GM19351 (cell line): ENCODE results near the gene TSPAN9.

Source experiments
- ATAC-seq: cut with Tn5 transposase; IDR thresholded peaks from one replicate; pipeline ENCODE4 v1.9.1; 2021; ENCODE audit warnings: mild to moderate bottlenecking, moderate library complexity; ENCODE audit not compliant: unreplicated experiment

Gene TSPAN9, protein sequence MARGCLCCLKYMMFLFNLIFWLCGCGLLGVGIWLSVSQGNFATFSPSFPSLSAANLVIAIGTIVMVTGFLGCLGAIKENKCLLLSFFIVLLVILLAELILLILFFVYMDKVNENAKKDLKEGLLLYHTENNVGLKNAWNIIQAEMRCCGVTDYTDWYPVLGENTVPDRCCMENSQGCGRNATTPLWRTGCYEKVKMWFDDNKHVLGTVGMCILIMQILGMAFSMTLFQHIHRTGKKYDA

DNA sequence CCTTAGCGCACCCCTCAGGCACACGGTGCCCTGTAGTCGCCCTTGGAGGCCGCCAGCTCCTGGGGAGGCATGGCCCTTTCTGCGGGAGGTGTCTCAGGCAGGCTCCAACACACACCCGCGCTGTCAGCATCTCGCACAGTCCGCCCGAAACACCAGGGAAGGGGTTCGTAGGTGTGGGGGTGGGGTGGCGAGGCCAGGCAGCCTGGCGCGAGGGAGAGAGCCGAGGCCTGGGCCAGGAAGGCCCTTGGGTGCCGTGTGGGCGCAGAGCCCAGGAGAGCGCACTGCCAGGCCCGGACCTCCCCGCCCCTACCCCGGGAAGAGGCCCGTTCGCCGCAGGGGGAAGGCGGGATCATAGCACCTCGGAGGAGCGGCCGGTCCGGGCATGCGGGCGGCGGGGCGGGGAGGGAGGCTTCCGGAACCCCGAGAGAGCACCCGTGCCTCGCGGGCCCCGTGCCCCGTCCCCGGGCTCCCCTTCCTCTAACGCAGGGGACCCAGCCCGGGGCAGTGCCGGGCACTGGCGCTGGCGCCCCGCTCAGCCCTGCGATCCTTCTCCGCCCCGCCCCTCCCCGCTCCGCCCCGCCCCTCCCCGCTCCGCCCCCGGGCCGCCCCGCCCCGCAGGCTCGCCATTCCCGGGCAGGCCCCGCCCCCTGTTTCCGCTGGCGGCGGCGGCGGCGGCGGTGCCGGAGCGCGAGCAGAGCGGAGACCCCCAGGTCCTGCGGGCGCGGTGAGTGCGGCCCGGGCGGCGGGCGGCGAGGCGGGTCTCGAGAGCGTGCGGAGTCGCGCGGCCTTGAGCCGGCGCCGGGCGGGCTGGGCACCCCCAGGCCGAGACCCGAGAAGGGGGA lies at the start of gene TSPAN9:
Gene TSPAN9, plus strand, starts transcription at position 650 of the 842 bp plus-strand sequence. CDS start 123,815 bp downstream, outside the sequence.
- ATAC-seq: peak; percentile 57

GRCh38 chr12:3028108-3028507 lies 49.1 kb upstream of the TSPAN9 start:
- ATAC-seq: no peak

DNA sequence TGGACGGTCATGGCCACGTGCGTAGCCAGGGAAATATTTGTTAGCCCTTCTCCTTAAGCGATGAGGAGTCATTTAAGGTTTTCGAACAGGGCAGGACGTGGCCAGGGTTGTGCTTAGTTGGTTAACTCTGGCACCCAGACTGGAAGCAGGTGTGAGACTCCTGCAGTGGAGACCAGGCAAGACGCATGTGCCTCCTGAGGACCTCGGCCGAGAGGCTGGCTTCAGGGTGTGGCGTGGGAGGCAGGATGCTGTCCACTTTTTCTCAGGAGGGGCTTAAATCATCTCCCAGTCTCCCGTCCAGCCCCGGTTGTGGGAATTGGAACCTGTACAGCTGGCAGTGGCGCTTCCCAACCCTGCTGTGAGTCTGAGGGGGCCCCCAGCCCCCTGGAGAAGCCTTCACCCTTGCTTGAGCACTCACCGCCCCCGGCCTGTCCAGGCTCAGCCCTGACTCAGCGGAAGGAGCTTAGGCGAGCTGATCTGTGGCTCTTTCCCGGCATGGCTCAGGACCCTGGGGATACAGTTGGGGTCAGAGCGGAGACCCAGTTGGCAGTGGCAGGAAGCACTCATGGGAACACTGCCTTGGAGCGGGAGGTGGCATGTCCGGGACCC lies 46.3 kb upstream of the TSPAN9 start:
- ATAC-seq: no peak

DNA sequence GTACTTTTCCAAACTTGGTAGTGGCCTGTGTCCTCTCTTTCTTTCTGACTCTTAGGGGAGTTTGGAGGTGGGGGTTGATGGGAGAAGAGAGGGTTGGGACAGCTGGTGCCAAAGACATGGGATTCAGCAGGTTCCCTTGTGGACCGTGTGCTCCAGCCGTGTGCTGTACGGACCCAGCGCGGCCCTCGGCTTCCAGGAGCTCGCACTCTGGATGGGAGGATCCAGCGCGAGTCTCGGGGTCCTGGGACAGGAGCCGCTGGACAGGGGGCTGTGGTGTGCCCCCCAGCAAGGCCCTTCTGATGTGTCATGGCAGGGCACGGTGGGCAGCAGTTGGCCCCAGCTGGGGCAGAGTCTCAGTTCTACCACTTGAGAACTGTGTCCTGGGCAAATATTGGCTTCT lies 45.0 kb upstream of the TSPAN9 start:
- ATAC-seq: no peak

DNA sequence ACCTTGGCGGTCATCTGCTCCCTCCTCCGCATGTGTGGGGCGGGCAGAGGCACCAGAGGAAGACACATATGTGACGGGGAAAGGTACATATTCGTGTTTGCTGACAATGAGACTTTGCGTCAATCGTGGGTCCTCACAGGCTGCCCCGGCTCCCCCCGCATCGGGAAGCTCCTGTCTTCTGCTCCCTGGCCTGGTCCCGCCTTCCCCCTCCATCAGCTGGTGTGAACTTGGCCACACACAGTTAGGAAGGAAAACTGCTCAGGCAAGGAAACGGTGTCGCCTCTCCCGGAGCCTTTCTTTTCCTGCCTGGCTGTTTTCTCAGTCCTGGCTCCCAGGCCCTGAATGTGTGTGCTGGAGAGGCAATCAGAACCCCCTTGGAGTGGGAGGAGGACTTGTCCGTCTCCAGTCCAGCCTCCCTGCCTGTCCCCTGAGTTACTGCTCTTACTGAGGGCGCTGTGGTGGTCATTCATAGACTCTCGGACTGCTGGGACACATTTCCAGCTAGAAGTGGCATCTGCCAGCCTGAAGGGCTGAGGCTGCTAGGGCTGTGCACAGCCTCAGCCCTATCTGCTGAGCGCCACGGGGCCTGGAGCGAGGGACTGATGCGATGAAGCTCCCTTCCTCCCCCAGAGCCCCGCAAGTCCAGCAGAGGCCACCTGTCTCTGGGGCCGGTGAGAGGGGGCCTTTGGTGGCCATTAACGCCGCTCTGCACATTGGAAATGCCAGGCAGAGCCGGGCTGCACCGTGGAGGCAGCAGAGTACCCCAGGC lies 44.2 kb upstream of the TSPAN9 start:
- no peak for ATAC-seq

GRCh38 chr12:3033539-3033867 lies 43.7 kb upstream of the TSPAN9 start:
- ATAC-seq: no peak

- peak; percentile 73 for ATAC-seq
Observed at GRCh38 chr12:3034067-3034750, 43.0 kb upstream of the TSPAN9 start.

DNA sequence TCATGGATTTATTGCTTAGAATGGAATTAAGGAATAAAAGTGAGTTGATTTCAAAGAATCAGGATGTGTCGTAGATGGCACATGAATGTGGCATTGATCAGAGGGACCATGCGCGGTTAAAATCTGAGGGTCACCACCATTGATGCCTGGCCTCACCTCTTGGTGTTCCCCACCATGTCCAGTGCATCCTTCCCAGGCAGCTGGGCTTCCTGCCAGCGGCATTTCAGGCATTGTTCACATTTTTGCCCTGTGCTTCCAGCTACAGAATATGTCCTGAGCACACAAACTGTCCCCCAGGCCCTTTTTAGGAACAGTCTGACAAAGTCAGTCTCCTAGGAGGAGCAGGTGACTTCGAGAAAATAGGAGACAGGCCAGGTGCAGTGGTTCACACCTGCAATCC lies 42.0 kb upstream of the TSPAN9 start:
- ATAC-seq: no peak

GRCh38 chr12:3035815-3036702 lies 41.1 kb upstream of the TSPAN9 start:
- ATAC-seq: no peak

DNA sequence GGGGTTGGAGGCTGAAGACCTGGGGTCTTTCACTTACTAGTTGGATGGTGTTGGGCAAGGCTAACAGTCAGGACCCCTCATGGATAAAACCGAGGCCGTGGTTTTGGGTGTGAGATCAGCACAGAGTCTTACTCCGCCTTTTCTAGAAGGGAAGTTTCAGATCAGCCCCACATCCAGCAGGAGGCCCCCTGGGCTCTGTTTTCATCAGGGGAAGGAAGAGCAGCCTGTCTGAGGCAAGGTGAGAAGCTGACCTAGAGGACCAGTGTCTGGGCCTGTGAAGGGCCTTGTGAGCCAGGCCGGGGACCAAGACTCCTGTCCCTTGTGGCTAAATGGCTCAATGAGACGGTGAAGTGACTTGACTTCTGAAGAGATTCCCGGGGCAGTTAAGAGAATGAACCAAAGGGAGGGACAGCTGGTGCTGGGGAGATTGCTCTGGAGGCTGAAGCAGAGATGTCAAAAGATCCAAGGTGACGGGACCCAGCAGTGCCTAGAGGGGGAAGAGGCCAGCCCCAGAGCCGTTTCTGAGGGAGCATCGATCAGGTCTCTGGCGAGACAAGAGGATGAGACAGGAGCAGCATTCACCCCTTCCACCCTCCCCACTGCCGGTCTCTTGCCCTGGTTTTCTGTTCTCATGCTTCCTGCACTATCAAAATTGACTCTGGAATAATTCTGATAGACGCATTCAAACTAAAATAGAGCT lies 40.1 kb upstream of the TSPAN9 start:
- ATAC-seq: no peak

DNA sequence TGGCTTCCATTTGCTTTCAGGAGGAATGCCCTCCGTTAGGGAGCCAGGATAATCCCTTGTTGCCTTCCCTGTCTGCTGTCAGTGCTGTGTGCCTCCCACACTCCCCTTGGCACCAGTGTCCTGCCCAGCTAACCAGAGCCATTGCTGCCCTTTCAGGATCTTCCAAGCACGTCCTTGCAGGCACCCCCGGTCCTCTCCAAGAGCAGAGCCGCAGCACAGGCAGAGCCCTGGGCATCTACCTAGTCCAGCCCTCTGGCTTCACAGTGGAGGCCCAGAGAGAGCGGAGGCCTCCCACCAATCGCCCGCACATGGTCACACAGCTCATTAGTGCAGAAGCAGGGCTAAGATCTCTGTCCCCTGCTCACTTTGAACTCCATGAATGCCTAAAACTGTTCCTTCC lies 39.0 kb upstream of the TSPAN9 start:
- ATAC-seq: no peak

DNA sequence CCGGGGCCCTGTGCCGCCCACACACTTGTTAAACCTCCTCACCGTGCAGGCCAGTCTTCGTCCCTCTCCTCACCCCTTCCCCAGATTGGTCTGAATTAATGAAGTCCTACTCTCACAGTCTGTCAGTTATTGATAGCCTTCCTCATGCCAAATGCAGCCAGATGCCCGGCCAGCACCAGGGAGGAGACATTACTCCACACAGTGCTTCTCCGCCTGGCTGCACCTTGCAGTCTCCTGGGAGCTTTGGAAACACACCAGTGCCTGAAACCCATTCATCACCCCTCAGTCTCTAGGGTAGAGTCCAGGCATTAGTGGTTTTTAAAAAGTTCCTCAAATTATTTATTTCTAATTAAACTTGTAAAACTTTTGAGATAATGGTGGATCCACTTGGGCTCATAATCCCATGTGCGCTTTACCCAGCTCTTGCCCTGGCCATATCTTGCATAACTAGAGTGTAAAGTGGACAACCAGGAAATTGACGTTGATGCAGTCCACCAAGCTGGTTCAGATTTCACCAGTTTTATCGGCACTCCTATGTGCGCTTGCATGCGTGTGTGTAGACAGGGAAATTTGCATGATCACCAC lies 38.2 kb upstream of the TSPAN9 start:
- no peak for ATAC-seq

DNA sequence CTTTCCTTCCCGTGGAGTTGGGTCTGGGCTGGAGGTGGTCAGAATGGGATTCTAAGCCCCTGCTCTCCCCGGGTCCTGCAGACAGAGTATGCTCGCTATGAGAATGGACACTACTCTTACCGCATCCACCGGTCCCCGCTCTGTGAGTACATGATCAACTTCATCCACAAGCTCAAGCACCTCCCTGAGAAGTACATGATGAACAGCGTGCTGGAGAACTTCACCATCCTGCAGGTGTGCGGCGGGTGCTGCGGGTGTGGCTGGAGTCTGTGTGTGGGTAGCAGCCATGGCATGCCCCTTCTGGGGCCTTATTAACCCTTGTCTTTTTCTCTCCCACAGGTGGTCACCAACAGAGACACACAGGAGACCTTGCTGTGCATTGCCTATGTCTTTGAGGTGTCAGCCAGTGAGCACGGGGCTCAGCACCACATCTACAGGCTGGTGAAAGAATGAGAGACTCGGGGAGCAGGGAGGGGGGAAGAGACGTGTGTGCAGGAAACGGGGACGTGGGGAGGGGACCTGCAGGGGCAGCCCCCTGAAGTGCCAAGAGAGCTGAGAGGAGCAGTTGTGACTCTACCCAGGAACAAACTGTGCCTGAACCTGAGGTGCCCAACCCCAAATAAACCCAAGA lies 37.0 kb upstream of the TSPAN9 start:
- no peak for ATAC-seq

GRCh38 chr12:3040663-3041544 lies 36.3 kb upstream of the TSPAN9 start:
- ATAC-seq: no peak

DNA sequence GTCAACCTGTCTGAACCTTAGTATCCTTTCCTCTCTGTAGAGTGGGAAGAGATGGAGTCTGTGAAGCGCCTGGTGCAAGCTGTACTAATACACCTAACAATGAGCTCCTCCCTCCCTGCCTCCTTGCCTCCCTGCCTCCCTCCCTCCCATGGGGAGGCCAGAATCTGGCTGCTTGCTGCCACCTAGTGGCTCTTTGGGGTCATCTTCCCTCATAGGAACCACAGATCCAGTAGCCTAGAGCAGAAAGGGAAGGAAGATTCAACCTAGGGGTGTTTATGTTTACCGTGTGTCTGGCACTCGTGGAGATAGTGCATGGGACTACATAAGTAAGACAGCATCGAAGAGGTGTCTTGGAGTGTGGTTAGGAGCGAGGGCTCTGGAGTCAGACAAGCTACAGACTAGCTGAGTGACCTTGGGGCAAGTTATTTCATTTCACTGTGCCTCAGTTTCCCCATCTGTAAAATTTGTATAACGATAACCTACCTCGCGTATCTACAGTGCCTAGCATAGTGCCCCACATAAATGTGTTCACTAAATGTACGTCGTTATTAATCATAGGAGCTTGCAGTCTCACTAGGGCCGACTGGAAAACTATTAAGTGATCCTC lies 35.5 kb upstream of the TSPAN9 start:
- peak; percentile 69 for ATAC-seq

GRCh38 chr12:3042394-3042793 lies 34.8 kb upstream of the TSPAN9 start:
- no peak for ATAC-seq

- no peak for ATAC-seq
Observed at GRCh38 chr12:3042826-3043225, 34.4 kb upstream of the TSPAN9 start.
